Suprapubic skin (tissue), 4 donors: ENCODE measurements around the gene NEURL1.

Source experiments
- POLR2A ChIP-seq, 2 donors: fragments of 450-650 bp; IDR thresholded peaks; one replicate each; pipeline ENCODE4 v1.6.1; 2017; ENCODE audit warnings: antibody characterized with exemption in 2 of 2, mild to moderate bottlenecking in 2 of 2, moderate library complexity in 2 of 2
- POLR2AphosphoS5 ChIP-seq, 3 donors: sonication (generic); formaldehyde crosslinking; IDR thresholded peaks; one replicate each; pipeline ENCODE4 v1.6.1; 2017; ENCODE audit warnings: antibody characterized with exemption in 3 of 3
- TF ChIP-seq, protein P1 (sequence below), 2 donors: fragments of 200-600 bp in 1 of 2; fragments of 450-650 bp in 1 of 2; sonication (generic) in 1 of 2; IDR thresholded peaks; one replicate each; pipeline ENCODE4 v1.5.1; 2016 to 2019; ENCODE audit warnings: antibody characterized with exemption in 2 of 2, mild to moderate bottlenecking in 1 of 2, moderate library complexity in 1 of 2

DNA sequence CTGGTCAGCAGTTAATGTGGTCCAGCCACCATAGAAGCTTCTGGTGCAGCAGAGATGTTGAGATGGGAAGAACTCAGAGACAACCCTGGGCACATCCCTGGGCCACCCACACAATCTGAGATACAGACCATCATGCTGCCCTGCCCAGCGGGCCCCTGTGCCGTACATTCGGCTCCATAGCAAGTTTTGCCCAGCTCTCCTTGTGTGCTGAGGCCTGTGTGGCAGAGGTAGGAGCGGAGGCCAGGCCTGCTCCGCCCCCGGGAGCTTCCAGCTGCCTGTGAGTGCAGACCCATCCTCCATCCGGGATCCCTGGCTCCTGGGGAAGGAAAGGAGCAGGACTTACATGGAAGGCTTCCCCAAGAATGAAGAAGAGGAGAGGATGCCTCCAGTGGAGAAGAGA lies 140.3 kb downstream of the NEURL1 start:
- TF ChIP-seq, protein P1, sequence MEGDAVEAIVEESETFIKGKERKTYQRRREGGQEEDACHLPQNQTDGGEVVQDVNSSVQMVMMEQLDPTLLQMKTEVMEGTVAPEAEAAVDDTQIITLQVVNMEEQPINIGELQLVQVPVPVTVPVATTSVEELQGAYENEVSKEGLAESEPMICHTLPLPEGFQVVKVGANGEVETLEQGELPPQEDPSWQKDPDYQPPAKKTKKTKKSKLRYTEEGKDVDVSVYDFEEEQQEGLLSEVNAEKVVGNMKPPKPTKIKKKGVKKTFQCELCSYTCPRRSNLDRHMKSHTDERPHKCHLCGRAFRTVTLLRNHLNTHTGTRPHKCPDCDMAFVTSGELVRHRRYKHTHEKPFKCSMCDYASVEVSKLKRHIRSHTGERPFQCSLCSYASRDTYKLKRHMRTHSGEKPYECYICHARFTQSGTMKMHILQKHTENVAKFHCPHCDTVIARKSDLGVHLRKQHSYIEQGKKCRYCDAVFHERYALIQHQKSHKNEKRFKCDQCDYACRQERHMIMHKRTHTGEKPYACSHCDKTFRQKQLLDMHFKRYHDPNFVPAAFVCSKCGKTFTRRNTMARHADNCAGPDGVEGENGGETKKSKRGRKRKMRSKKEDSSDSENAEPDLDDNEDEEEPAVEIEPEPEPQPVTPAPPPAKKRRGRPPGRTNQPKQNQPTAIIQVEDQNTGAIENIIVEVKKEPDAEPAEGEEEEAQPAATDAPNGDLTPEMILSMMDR (IDR thresholded peaks at IDR 0.05) = no peak
- TF ChIP-seq POLR2A (IDR thresholded peaks at IDR 0.05) (no peak), POLR2AphosphoS5 (IDR thresholded peaks at IDR 0.05) (no peak)
